HEK293 (cell line): Measurements from ENCODE around the gene RSL24D1.

Experiments used
- CTCF ChIA-PET: fragments of 350-600 bp; formaldehyde crosslinking; extraction: SDS; loops from one replicate; lab custom pipeline; 2021; ENCODE audit warnings: antibody characterized with exemption; lab: Yijun Ruan, JAX
- POLR2A ChIA-PET: fragments of 300-600 bp; formaldehyde crosslinking; extraction: SDS; loops from one replicate; lab custom pipeline; 2020; ENCODE audit warnings: antibody characterized with exemption, inconsistent platforms; lab: Yijun Ruan, JAX
- H3K27ac ChIP-seq: fragments of 200-500 bp; sonication (Bioruptor generic); 2 replicates; pipeline ENCODE4 v1.5.1; 2014; ENCODE audit warnings: low read depth, low read length, control low read depth, inconsistent platforms; ENCODE audit errors: extremely low read depth
- H3K36me3 ChIP-seq, 2 experiments: fragments of 200-500 bp in 1 of 2; sonication (Bioruptor generic) in 1 of 2; 1 replicate in 1 of 2; 2 replicates in 1 of 2; pipeline ENCODE4 v1.5.1; 2014 to 2017; ENCODE audit warnings: inconsistent platforms in 2 of 2, low read length in 2 of 2; ENCODE audit not compliant: control insufficient read depth in 2 of 2, insufficient read depth in 1 of 2
- H3K4me1 ChIP-seq: fragments of 200-500 bp; sonication (Bioruptor generic); 2 replicates; pipeline ENCODE4 v1.5.1; 2014; ENCODE audit warnings: mild to moderate bottlenecking, low read length, inconsistent platforms; ENCODE audit not compliant: control insufficient read depth, insufficient read depth
- H3K4me3 ChIP-seq: 2 replicates; pipeline ENCODE4 v1.5.1; 2011; ENCODE audit warnings: low read depth, mild to moderate bottlenecking, control low read depth, low read length, moderate library complexity
- H3K9me3 ChIP-seq: fragments of 200-500 bp; sonication (Bioruptor generic); 2 replicates; pipeline ENCODE4 v1.5.1; 2014; ENCODE audit warnings: low read depth, low read length, inconsistent platforms; ENCODE audit not compliant: control insufficient read depth, insufficient read depth
- SETDB1 ChIP-seq: IDR thresholded peaks from one replicate; pipeline ENCODE4 v1.6.1; 2017; ENCODE audit warnings: mild to moderate bottlenecking, low read length, moderate library complexity, mixed read lengths; ENCODE audit not compliant: insufficient read length
- ZBTB1 ChIP-seq: fragments of 450-650 bp; formaldehyde crosslinking; IDR thresholded peaks from 2 replicates; pipeline ENCODE4 v1.5.1; 2016; ENCODE audit warnings: missing biosample characterization, missing genetic modification characterization
- ZFHX2 ChIP-seq: fragments of 450-650 bp; formaldehyde crosslinking; conservative IDR thresholded peaks from 2 replicates; pipeline ENCODE4 v1.5.1; 2016; ENCODE audit warnings: missing biosample characterization, missing genetic modification characterization
- ZNF10 ChIP-seq: fragments of 450-650 bp; formaldehyde crosslinking; IDR thresholded peaks from 2 replicates; pipeline ENCODE4 v1.5.1; 2017; ENCODE audit warnings: missing biosample characterization, missing genetic modification characterization
- ZNF169 ChIP-seq: fragments of 450-650 bp; formaldehyde crosslinking; IDR thresholded peaks from 2 replicates; pipeline ENCODE4 v1.5.1; 2016; ENCODE audit warnings: missing biosample characterization, missing genetic modification characterization
- ZNF174 ChIP-seq: fragments of 450-650 bp; formaldehyde crosslinking; IDR thresholded peaks from 2 replicates; pipeline ENCODE4 v1.5.0; 2017; ENCODE audit warnings: missing biosample characterization, mild to moderate bottlenecking, missing genetic modification characterization
- ZNF223 ChIP-seq: fragments of 450-650 bp; formaldehyde crosslinking; IDR thresholded peaks from 2 replicates; pipeline ENCODE4 v1.5.1; 2016; ENCODE audit warnings: missing biosample characterization, missing genetic modification characterization
- ZNF549 ChIP-seq: fragments of 450-650 bp; IDR thresholded peaks from 2 replicates; pipeline ENCODE4 v1.5.1; 2018; ENCODE audit warnings: missing biosample characterization, missing genetic modification characterization, mild to moderate bottlenecking, inconsistent platforms, moderate library complexity
- ZNF610 ChIP-seq: fragments of 450-650 bp; formaldehyde crosslinking; IDR thresholded peaks from 2 replicates; pipeline ENCODE4 v1.5.1; 2016; ENCODE audit warnings: missing biosample characterization, missing genetic modification characterization, borderline replicate concordance
- ZNF624 ChIP-seq: fragments of 450-650 bp; formaldehyde crosslinking; IDR thresholded peaks from 2 replicates; pipeline ENCODE4 v1.5.1; 2017; ENCODE audit warnings: missing biosample characterization, missing genetic modification characterization
- ZNF664 ChIP-seq: fragments of 450-650 bp; formaldehyde crosslinking; IDR thresholded peaks from 2 replicates; pipeline ENCODE4 v1.5.1; 2016; ENCODE audit warnings: missing biosample characterization, missing genetic modification characterization
- ZNF777 ChIP-seq: fragments of 450-650 bp; formaldehyde crosslinking; IDR thresholded peaks from 2 replicates; pipeline ENCODE4 v1.5.1; 2017; ENCODE audit warnings: missing biosample characterization, missing genetic modification characterization, borderline replicate concordance
- ZNF785 ChIP-seq: fragments of 450-650 bp; formaldehyde crosslinking; IDR thresholded peaks from 2 replicates; pipeline ENCODE4 v1.5.1; 2016; ENCODE audit warnings: missing biosample characterization, missing genetic modification characterization
- TF ChIP-seq, protein P1 (sequence below): fragments of 450-650 bp; formaldehyde crosslinking; IDR thresholded peaks from 2 replicates; pipeline ENCODE4 v1.5.1; 2016; ENCODE audit warnings: missing biosample characterization, missing genetic modification characterization
- TF ChIP-seq, protein P2 (sequence below): fragments of 450-650 bp; formaldehyde crosslinking; IDR thresholded peaks from 2 replicates; pipeline ENCODE4 v1.5.1; 2016; ENCODE audit warnings: missing biosample characterization, missing genetic modification characterization, low read depth
- TF ChIP-seq, protein P3 (sequence below): fragments of 450-650 bp; formaldehyde crosslinking; IDR thresholded peaks from 2 replicates; pipeline ENCODE4 v1.5.1; 2016; ENCODE audit warnings: missing biosample characterization, missing genetic modification characterization
- TF ChIP-seq, protein P4 (sequence below): fragments of 450-650 bp; formaldehyde crosslinking; IDR thresholded peaks from 2 replicates; pipeline ENCODE4 v1.5.1; 2016; ENCODE audit warnings: missing biosample characterization, missing genetic modification characterization, borderline replicate concordance

RSL24D1 gene

DNA sequence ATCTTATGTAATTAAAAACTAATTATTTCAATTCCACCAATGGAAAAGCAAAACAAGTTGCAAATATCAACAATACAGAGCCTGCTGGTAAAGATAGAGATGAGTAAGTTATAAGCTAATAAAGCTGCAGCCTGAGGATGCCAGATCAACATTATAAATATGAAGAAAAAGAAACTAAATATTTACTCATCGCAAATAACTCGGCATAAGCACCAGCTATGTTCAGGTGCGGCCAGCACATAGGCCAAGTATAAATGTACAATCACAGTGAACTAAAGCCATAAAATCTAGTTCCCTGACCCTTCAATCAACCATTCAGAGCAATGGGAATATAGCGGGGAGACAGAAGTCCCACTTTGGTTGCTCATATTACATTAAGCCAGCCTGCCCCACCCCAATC, 7.7 kb upstream of the RSL24D1 start (continued):
- TF ChIP-seq, protein P1, sequence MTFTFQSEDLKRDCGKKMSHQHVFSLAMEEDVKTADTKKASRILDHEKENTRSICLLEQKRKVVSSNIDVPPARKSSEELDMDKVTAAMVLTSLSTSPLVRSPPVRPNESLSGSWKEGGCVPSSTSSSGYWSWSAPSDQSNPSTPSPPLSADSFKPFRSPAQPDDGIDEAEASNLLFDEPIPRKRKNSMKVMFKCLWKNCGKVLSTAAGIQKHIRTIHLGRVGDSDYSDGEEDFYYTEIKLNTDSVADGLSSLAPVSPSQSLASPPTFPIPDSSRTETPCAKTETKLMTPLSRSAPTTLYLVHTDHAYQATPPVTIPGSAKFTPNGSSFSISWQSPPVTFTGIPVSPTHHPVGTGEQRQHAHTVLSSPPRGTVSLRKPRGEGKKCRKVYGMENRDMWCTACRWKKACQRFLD (tag by site-specific recombination) = no peak
- TF ChIP-seq ZNF174 (tag by site-specific recombination) = no peak
- no peak for TF ChIP-seq ZNF777
- TF ChIP-seq ZNF610 (tag by site-specific recombination) = no peak
- TF ChIP-seq, protein P2, sequence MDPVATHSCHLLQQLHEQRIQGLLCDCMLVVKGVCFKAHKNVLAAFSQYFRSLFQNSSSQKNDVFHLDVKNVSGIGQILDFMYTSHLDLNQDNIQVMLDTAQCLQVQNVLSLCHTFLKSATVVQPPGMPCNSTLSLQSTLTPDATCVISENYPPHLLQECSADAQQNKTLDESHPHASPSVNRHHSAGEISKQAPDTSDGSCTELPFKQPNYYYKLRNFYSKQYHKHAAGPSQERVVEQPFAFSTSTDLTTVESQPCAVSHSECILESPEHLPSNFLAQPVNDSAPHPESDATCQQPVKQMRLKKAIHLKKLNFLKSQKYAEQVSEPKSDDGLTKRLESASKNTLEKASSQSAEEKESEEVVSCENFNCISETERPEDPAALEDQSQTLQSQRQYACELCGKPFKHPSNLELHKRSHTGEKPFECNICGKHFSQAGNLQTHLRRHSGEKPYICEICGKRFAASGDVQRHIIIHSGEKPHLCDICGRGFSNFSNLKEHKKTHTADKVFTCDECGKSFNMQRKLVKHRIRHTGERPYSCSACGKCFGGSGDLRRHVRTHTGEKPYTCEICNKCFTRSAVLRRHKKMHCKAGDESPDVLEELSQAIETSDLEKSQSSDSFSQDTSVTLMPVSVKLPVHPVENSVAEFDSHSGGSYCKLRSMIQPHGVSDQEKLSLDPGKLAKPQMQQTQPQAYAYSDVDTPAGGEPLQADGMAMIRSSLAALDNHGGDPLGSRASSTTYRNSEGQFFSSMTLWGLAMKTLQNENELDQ (tag by site-specific recombination) = no peak

DNA sequence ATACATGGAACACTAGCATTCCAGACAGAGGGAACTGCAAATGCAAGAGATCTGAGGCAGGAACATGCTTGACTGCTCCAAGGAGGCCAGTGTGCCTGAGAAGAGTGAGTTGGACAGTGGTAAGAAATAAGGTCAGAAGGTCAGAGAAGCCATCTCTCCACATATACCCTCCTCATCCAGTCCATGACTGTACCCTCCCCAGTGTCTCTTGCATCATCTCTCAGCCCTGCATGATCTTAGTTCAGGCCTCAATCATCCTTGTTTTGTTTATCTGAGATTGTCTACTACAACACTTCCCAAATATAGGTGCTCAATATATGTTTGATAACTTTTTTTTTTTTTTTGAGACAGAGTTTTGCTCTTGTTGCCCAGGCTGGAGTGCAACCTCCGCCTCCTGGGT, 5.5 kb upstream of the RSL24D1 start:
- Histone ChIP-seq H3K27ac (no peak overlapping the region), H3K4me1 (no peaks in the 10 kb centered on the region), H3K36me3 (peaks cover 0 to 7% of the 10 kb centered on the region in 2 experiments; a peak in 1 of 3 replicates), H3K9me3 (no peaks in the 10 kb centered on the region), H3K4me3 (no peak overlapping the region)
- TF ChIP-seq ZNF169 (no peak), ZNF664 (tag by site-specific recombination) (no peak), ZNF785 (tag by site-specific recombination) (no peak)
- TF ChIP-seq, protein P3, sequence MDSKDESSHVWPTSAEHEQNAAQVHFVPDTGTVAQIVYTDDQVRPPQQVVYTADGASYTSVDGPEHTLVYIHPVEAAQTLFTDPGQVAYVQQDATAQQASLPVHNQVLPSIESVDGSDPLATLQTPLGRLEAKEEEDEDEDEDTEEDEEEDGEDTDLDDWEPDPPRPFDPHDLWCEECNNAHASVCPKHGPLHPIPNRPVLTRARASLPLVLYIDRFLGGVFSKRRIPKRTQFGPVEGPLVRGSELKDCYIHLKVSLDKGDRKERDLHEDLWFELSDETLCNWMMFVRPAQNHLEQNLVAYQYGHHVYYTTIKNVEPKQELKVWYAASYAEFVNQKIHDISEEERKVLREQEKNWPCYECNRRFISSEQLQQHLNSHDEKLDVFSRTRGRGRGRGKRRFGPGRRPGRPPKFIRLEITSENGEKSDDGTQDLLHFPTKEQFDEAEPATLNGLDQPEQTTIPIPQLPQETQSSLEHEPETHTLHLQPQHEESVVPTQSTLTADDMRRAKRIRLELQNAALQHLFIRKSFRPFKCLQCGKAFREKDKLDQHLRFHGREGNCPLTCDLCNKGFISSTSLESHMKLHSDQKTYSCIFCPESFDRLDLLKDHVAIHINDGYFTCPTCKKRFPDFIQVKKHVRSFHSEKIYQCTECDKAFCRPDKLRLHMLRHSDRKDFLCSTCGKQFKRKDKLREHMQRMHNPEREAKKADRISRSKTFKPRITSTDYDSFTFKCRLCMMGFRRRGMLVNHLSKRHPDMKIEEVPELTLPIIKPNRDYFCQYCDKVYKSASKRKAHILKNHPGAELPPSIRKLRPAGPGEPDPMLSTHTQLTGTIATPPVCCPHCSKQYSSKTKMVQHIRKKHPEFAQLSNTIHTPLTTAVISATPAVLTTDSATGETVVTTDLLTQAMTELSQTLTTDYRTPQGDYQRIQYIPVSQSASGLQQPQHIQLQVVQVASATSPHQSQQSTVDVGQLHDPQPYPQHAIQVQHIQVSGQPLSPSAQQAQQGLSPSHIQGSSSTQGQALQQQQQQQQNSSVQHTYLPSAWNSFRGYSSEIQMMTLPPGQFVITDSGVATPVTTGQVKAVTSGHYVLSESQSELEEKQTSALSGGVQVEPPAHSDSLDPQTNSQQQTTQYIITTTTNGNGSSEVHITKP (tag by site-specific recombination) = no peak
- ChIA-PET CTCF (interaction anchor here (0.6 kb wide), 1 partner anchor 1795 kb away, joined by 4 read pairs; no protein-coding TSS in a partner anchor), POLR2A (no interaction called here)

DNA sequence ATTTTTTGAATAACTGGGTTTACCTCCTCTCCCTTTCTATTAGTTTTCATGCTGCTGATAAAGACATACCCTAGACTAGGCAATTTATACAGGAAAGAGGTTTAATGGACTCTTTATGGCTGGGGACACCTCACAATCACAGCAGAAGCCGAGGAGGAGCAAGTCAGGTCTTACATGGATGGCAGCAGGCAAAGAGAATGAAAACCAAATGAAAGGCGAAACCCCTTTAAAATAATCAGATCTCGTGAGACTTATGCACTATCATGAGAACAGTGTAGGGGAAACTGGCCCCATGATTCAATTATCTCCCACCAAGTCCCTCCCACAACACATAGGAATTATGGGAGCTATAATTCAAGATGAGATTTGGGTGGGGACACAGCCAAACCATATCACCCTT, 2.0 kb upstream of the RSL24D1 start:
- CTCF ChIA-PET = no interaction called here
- H3K36me3 ChIP-seq = no peaks in the 10 kb centered on the region
- TF ChIP-seq SETDB1 (peak; percentile 83), ZNF624 (tag by site-specific recombination) (no peak)
- TF ChIP-seq, all 188 proteins: peak for 1
- Histone ChIP-seq H3K4me1 (no peaks in the 10 kb centered on the region), H3K9me3 (no peaks in the 10 kb centered on the region), H3K27ac (no peak overlapping the region), H3K4me3 (no peak overlapping the region)
- POLR2A ChIA-PET = no interaction called here

DNA sequence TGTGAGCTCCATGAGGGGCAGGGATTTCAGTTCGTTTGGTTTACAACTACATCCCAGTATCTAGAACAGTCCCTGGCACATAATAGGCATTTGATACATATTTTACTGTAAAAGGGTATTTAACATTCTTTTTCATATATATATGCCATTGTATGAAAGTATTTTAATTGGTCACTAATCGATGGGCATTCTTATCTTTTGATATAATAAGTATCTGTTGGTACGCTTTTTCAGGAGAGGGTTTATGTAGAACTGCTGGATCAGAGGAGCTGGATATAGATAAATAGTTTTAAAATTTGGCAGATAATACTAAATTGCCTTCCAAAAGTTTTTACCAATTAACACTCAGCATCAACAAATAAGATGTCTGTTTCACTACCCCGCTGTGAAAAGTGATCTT, 978 bp upstream of the RSL24D1 start:
- CTCF ChIA-PET = interaction anchor here (0.6 to 1.4 kb wide), 3 partner anchors 20 to 150 kb away, joined by 3 read pairs; no protein-coding TSS in a partner anchor
- no peaks in the 10 kb centered on the region for H3K36me3 ChIP-seq
- peak overlapping the region; percentile 69 for H3K4me3 ChIP-seq
- POLR2A ChIA-PET = no interaction called here
- no peaks in the 10 kb centered on the region for H3K9me3 ChIP-seq
- H3K27ac ChIP-seq = no peak overlapping the region
- no peaks in the 10 kb centered on the region for H3K4me1 ChIP-seq
- TF ChIP-seq, protein P4, sequence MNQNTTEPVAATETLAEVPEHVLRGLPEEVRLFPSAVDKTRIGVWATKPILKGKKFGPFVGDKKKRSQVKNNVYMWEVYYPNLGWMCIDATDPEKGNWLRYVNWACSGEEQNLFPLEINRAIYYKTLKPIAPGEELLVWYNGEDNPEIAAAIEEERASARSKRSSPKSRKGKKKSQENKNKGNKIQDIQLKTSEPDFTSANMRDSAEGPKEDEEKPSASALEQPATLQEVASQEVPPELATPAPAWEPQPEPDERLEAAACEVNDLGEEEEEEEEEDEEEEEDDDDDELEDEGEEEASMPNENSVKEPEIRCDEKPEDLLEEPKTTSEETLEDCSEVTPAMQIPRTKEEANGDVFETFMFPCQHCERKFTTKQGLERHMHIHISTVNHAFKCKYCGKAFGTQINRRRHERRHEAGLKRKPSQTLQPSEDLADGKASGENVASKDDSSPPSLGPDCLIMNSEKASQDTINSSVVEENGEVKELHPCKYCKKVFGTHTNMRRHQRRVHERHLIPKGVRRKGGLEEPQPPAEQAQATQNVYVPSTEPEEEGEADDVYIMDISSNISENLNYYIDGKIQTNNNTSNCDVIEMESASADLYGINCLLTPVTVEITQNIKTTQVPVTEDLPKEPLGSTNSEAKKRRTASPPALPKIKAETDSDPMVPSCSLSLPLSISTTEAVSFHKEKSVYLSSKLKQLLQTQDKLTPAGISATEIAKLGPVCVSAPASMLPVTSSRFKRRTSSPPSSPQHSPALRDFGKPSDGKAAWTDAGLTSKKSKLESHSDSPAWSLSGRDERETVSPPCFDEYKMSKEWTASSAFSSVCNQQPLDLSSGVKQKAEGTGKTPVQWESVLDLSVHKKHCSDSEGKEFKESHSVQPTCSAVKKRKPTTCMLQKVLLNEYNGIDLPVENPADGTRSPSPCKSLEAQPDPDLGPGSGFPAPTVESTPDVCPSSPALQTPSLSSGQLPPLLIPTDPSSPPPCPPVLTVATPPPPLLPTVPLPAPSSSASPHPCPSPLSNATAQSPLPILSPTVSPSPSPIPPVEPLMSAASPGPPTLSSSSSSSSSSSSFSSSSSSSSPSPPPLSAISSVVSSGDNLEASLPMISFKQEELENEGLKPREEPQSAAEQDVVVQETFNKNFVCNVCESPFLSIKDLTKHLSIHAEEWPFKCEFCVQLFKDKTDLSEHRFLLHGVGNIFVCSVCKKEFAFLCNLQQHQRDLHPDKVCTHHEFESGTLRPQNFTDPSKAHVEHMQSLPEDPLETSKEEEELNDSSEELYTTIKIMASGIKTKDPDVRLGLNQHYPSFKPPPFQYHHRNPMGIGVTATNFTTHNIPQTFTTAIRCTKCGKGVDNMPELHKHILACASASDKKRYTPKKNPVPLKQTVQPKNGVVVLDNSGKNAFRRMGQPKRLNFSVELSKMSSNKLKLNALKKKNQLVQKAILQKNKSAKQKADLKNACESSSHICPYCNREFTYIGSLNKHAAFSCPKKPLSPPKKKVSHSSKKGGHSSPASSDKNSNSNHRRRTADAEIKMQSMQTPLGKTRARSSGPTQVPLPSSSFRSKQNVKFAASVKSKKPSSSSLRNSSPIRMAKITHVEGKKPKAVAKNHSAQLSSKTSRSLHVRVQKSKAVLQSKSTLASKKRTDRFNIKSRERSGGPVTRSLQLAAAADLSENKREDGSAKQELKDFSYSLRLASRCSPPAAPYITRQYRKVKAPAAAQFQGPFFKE (tag by site-specific recombination) = no peak
- TF ChIP-seq ZNF10 (tag by site-specific recombination) (no peak), ZNF223 (no peak), ZFHX2 (no peak), ZBTB1 (tag by site-specific recombination) (no peak), ZNF549 (no peak)
